GM12892 (cell line): Measurements from ENCODE around the gene ABCD2.
A peak's percentile ranks its signal among the peaks of the same experiment; 100 is the strongest.
"Not testable (repeated sequence)": the region's sequence is repeated elsewhere in the genome, so short reads cannot be mapped to it uniquely, and the experiment has no call there.

ENCODE experiments used
- DNase-seq: peaks from one replicate; pipeline ENCODE4 v3.0.0; 2011; ENCODE audit not compliant: insufficient read length
- FAIRE-seq: peaks from 2 replicates; lab custom pipeline; 2011; peaks lifted over from hg19 to GRCh38; lab: Jason Lieb, UNC
- POLR2A ChIP-seq: IDR thresholded peaks from 2 replicates; pipeline ENCODE4 v1.6.1; 2011; ENCODE audit warnings: low read depth, low read length, control low read depth
- POLR2AphosphoS5 ChIP-seq: IDR thresholded peaks from 2 replicates; pipeline ENCODE4 v1.6.1; 2011; ENCODE audit warnings: low read depth, low read length, control low read depth
- TAF1 ChIP-seq: IDR thresholded peaks from 2 replicates; pipeline ENCODE4 v1.6.1; 2011; ENCODE audit warnings: low read depth, mild to moderate bottlenecking, control low read depth, low read length, borderline replicate concordance

The ABCD2 gene

GRCh38 chr12:39623919-39624318 lies 4.3 kb upstream of the ABCD2 start:
- DNase-seq (no peak), FAIRE-seq (no peak)
- TF ChIP-seq POLR2A (no peak), TAF1 (no peak), POLR2AphosphoS5 (no peak)

GRCh38 chr12:39623160-39623559 lies 3.6 kb upstream of the ABCD2 start:
- DNase-seq, FAIRE-seq: not testable (repeated sequence)

GRCh38 chr12:39622306-39622705 lies 2.7 kb upstream of the ABCD2 start:
- FAIRE-seq = peak; percentile 71
- no peak for TF ChIP-seq POLR2AphosphoS5
- TF ChIP-seq TAF1 = no peak
- no peak for TF ChIP-seq POLR2A

GRCh38 chr12:39621670-39622069 lies 2.1 kb upstream of the ABCD2 start:
- DNase-seq (no peak), FAIRE-seq (no peak)
- TF ChIP-seq TAF1 = no peak
- TF ChIP-seq POLR2A = no peak
- TF ChIP-seq POLR2AphosphoS5 = no peak

More at GRCh38 chr12:39622306-39622705, 2.7 kb upstream of the ABCD2 start:
- no peak for DNase-seq

GRCh38 chr12:39620659-39621658 lies 1.4 kb upstream of the ABCD2 start:
- FAIRE-seq (peak; percentile 67), DNase-seq (no peak)
- TF ChIP-seq POLR2A (no peak; the same call in 1 of the 2 replicates), POLR2AphosphoS5 (no peak), TAF1 (no peak)

GRCh38 chr12:39619316-39619659 lies 315 bp downstream of the ABCD2 start:
- FAIRE-seq (no peak), DNase-seq (no peak)
- TF ChIP-seq POLR2A (peak; percentile 66), TAF1 (no peak)

GRCh38 chr12:39618701-39619100 lies 902 bp downstream of the ABCD2 start:
- TF ChIP-seq POLR2AphosphoS5 (no peak), TAF1 (no peak)
- DNase-seq (no peak), FAIRE-seq (peak; percentile 87)

GRCh38 chr12:39617887-39618286 lies 1.7 kb downstream of the ABCD2 start:
- FAIRE-seq = no peak
- no peak for DNase-seq
- no peak for TF ChIP-seq POLR2AphosphoS5

- DNase-seq (no peak), FAIRE-seq (peak; percentile 74)
- TF ChIP-seq TAF1 = no peak
- no peak for TF ChIP-seq POLR2AphosphoS5
- no peak for TF ChIP-seq POLR2A
These were observed 2.9 kb downstream of the ABCD2 start for GRCh38 chr12:39616666-39617065.

GRCh38 chr12:39616251-39616650 lies 3.4 kb downstream of the ABCD2 start:
- DNase-seq (no peak), FAIRE-seq (no peak)
- TF ChIP-seq TAF1 = no peak
- TF ChIP-seq POLR2A = no peak
- no peak for TF ChIP-seq POLR2AphosphoS5

GRCh38 chr12:39613525-39613924 lies 6.1 kb downstream of the ABCD2 start:
- no peak for FAIRE-seq
- no peak for TF ChIP-seq POLR2AphosphoS5

GRCh38 chr12:39612250-39612649 lies 7.4 kb downstream of the ABCD2 start:
- DNase-seq = no peak
- TF ChIP-seq POLR2A (no peak), POLR2AphosphoS5 (no peak), TAF1 (no peak)
- FAIRE-seq = no peak

More at GRCh38 chr12:39613525-39613924, 6.1 kb downstream of the ABCD2 start:
- DNase-seq = no peak

- TF ChIP-seq POLR2A (no peak), POLR2AphosphoS5 (no peak), TAF1 (no peak)
- FAIRE-seq (no peak), DNase-seq (no peak)
These were observed 7.8 kb downstream of the ABCD2 start for GRCh38 chr12:39611818-39612217.
